OCI-LY1 (cell line): ENCODE measurements around the gene DTNB.
"Not testable (repeated sequence)": the region's sequence is repeated elsewhere in the genome, so short reads cannot be mapped to it uniquely, and the experiment has no call there.

Experiments
- H2AFZ ChIP-seq: fragments of 200-600 bp; sonication (generic), shearing (Covaris generic); 2 replicates; pipeline ENCODE4 v1.6.0; 2014; ENCODE audit warnings: antibody characterized with exemption, mild to moderate bottlenecking, low read length
- H3F3A ChIP-seq: fragments of 200-600 bp; sonication (generic), shearing (Covaris generic); 2 replicates; pipeline ENCODE4 v1.6.0; 2014; ENCODE audit warnings: mild to moderate bottlenecking, antibody characterized with exemption, low read length, moderate library complexity; ENCODE audit not compliant: insufficient read depth
- H3K27ac ChIP-seq: fragments of 200-600 bp; sonication (generic); 2 replicates; pipeline ENCODE4 v1.5.1; 2014; ENCODE audit warnings: low read length, mixed run types, mild to moderate bottlenecking, low read depth; ENCODE audit not compliant: poor library complexity, severe bottlenecking
- H3K27me3 ChIP-seq: fragments of 200-600 bp; sonication (generic); 2 replicates; pipeline ENCODE4 v1.6.0; 2014; ENCODE audit warnings: antibody characterized with exemption, mild to moderate bottlenecking, low read length, moderate library complexity; ENCODE audit not compliant: insufficient read depth
- H3K36me3 ChIP-seq: fragments of 200-600 bp; sonication (generic); 2 replicates; pipeline ENCODE4 v1.6.1; 2014; ENCODE audit warnings: mild to moderate bottlenecking, antibody characterized with exemption, low read length, moderate library complexity, mixed read lengths; ENCODE audit not compliant: insufficient read depth
- H3K4me1 ChIP-seq: fragments of 200-600 bp; sonication (generic); 2 replicates; pipeline ENCODE4 v1.5.1; 2014; ENCODE audit warnings: mild to moderate bottlenecking, low read length, moderate library complexity; ENCODE audit not compliant: insufficient read depth, severe bottlenecking
- H3K4me2 ChIP-seq: fragments of 200-600 bp; sonication (generic), shearing (Covaris generic); 2 replicates; pipeline ENCODE4 v1.6.1; 2014; ENCODE audit warnings: low read length
- H3K4me3 ChIP-seq: fragments of 200-600 bp; sonication (generic); 2 replicates; pipeline ENCODE4 v1.5.1; 2014; ENCODE audit warnings: low read length, low read depth, mild to moderate bottlenecking, mixed read lengths; ENCODE audit not compliant: poor library complexity, severe bottlenecking
- H3K79me2 ChIP-seq: fragments of 200-600 bp; shearing (Covaris generic); 2 replicates; pipeline ENCODE4 v1.6.1; 2016; ENCODE audit warnings: mixed run types, low read length, mixed read lengths; ENCODE audit not compliant: insufficient read depth
- H3K9ac ChIP-seq: fragments of 200-600 bp; sonication (generic), shearing (Covaris generic); 2 replicates; pipeline ENCODE4 v1.6.1; 2014; ENCODE audit warnings: mild to moderate bottlenecking, low read length, mixed read lengths
- H3K9me2 ChIP-seq: fragments of 200-600 bp; sonication (generic), shearing (Covaris generic); 2 replicates; pipeline ENCODE4 v1.6.1; 2014; ENCODE audit warnings: low read depth, mild to moderate bottlenecking, low read length, mixed read lengths
- H3K9me3 ChIP-seq: fragments of 200-600 bp; shearing (Covaris generic); 2 replicates; pipeline ENCODE4 v1.6.1; 2014; ENCODE audit warnings: low read length, mixed read lengths
- H4K20me1 ChIP-seq: fragments of 200-600 bp; sonication (generic), shearing (Covaris generic); 2 replicates; pipeline ENCODE4 v1.6.0; 2016; ENCODE audit warnings: mild to moderate bottlenecking, low read length; ENCODE audit not compliant: insufficient read depth
- CTCF ChIP-seq: fragments of 200-600 bp; sonication (generic), shearing (Covaris generic); IDR thresholded peaks from 2 replicates; pipeline ENCODE4 v1.5.1; 2017; ENCODE audit warnings: mild to moderate bottlenecking, antibody characterized with exemption, low read length, moderate library complexity, mixed read lengths
- EZH2 ChIP-seq: fragments of 200-600 bp; sonication (generic), shearing (Covaris generic); IDR thresholded peaks from 2 replicates; pipeline ENCODE4 v1.8.0; 2017; ENCODE audit warnings: borderline replicate concordance, mixed run types, mild to moderate bottlenecking, antibody characterized with exemption, low read length, moderate library complexity, mixed read lengths

Gene DTNB

GRCh38 chr2:25534455-25534854, 138.9 kb downstream of the DTNB start:
- H3K79me2 ChIP-seq = no peaks in the 10 kb centered on the region
- TF ChIP-seq CTCF (no peak), EZH2 (no peak)
- H3F3A ChIP-seq = no peaks in the 10 kb centered on the region
- no peaks in the 10 kb centered on the region for H3K9me3 ChIP-seq
- no peaks in the 10 kb centered on the region for H3K9me2 ChIP-seq
- H3K36me3 ChIP-seq = no peaks in the 10 kb centered on the region
- H4K20me1 ChIP-seq = no peaks in the 10 kb centered on the region
- no peak overlapping the region for H3K4me3 ChIP-seq
- no peaks in the 10 kb centered on the region for H3K27me3 ChIP-seq
- no peak overlapping the region for H3K9ac ChIP-seq
- no peak overlapping the region for H3K4me2 ChIP-seq
- no peak overlapping the region for H2AFZ ChIP-seq
- H3K27ac ChIP-seq = no peak overlapping the region
- H3K4me1 ChIP-seq = no peaks in the 10 kb centered on the region

- H3K36me3 ChIP-seq, H4K20me1 ChIP-seq, H3K9ac ChIP-seq, H3F3A ChIP-seq, H3K4me3 ChIP-seq, H3K4me1 ChIP-seq, H2AFZ ChIP-seq, H3K9me2 ChIP-seq, H3K4me2 ChIP-seq, H3K27me3 ChIP-seq, H3K79me2 ChIP-seq, H3K9me3 ChIP-seq, H3K27ac ChIP-seq: not testable (repeated sequence)
Observed at GRCh38 chr2:25533771-25534170, 139.6 kb downstream of the DTNB start.

- no peaks in the 10 kb centered on the region for H3K4me1 ChIP-seq
- H2AFZ ChIP-seq = no peak overlapping the region
- H3K79me2 ChIP-seq = no peaks in the 10 kb centered on the region
- no peak overlapping the region for H3K27ac ChIP-seq
- no peaks in the 10 kb centered on the region for H3K9me2 ChIP-seq
- no peak overlapping the region for H3K4me2 ChIP-seq
- no peak overlapping the region for H3K4me3 ChIP-seq
- H3F3A ChIP-seq = no peaks in the 10 kb centered on the region
- H4K20me1 ChIP-seq = no peaks in the 10 kb centered on the region
- H3K36me3 ChIP-seq = no peaks in the 10 kb centered on the region
- H3K9ac ChIP-seq = no peak overlapping the region
- TF ChIP-seq CTCF (no peak), EZH2 (no peak)
- H3K9me3 ChIP-seq = no peaks in the 10 kb centered on the region
- H3K27me3 ChIP-seq = no peaks in the 10 kb centered on the region
Observed at GRCh38 chr2:25532521-25532920, 140.9 kb downstream of the DTNB start.

GRCh38 chr2:25529034-25529433, 144.3 kb downstream of the DTNB start:
- Histone ChIP-seq H2AFZ (no peak overlapping the region), H3K27ac (no peak overlapping the region), H3K9me2 (no peaks in the 10 kb centered on the region), H4K20me1 (no peaks in the 10 kb centered on the region), H3K9ac (no peak overlapping the region), H3K79me2 (no peaks in the 10 kb centered on the region), H3K27me3 (no peaks in the 10 kb centered on the region), H3K4me3 (no peak overlapping the region), H3K4me1 (no peaks in the 10 kb centered on the region), H3F3A (no peaks in the 10 kb centered on the region), H3K36me3 (no peaks in the 10 kb centered on the region), H3K4me2 (no peak overlapping the region), H3K9me3 (no peaks in the 10 kb centered on the region)
- TF ChIP-seq EZH2 = no peak
- no peak for TF ChIP-seq CTCF
